ENCODE results near the gene CIDEB. TPM values are rescaled to one million over a fixed set of nuclear protein-coding genes. Genes with fewer than 3 reads are reported as not detected.

The CIDEB gene
- total and polyA plus RNA-seq, 2 of the 13 experiments (the other 11 are each of a cell fraction or from before 2014, with no cell fraction given), result 35.8 to 110 TPM

- TF ChIP-seq HBP1 (CRISPR knock-in tag; IDR thresholded peaks at IDR 0.05; ENCODE audit: low read depth) (peak; percentile 95), ZNF414 (CRISPR knock-in tag; IDR thresholded peaks at IDR 0.05) (no peak), TBL1XR1 (IDR thresholded peaks at IDR 0.05; ENCODE audit: borderline replicate concordance, low read length, partially characterized antibody) (peak; percentile 41), ZSCAN31 (CRISPR knock-in tag; IDR thresholded peaks at IDR 0.05; ENCODE audit: low read depth) (peak; percentile 69), KLF16 (CRISPR knock-in tag; IDR thresholded peaks at IDR 0.05) (peak in 1 of 2 experiments; percentile 97; a peak in 2 of 4 replicates), POLR2AphosphoS2 (IDR thresholded peaks at IDR 0.05; ENCODE audit: low read depth, low read length) (no peak), ATF2 (CRISPR knock-in tag; IDR thresholded peaks at IDR 0.05) (peak; percentile 80), ZFP90 (CRISPR knock-in tag; IDR thresholded peaks at IDR 0.05; ENCODE audit: borderline replicate concordance) (peak; percentile 61; the same call in 1 of the 2 replicates), ZNF75D (CRISPR knock-in tag; IDR thresholded peaks at IDR 0.05; ENCODE audit: borderline replicate concordance) (no peak), SP4 (CRISPR knock-in tag; IDR thresholded peaks at IDR 0.05) (peak; percentile 89), NPAS2 (CRISPR knock-in tag; IDR thresholded peaks at IDR 0.05; ENCODE audit: borderline replicate concordance) (no peak), ZNF589 (CRISPR knock-in tag; conservative IDR thresholded peaks at IDR 0.05) (no peak), TARDBP (CRISPR knock-in tag; IDR thresholded peaks at IDR 0.05) (peak; percentile 98), REPIN1 (CRISPR knock-in tag; IDR thresholded peaks at IDR 0.05; ENCODE audit: borderline replicate concordance, low read depth) (peak; percentile 93), ZNF33B (CRISPR knock-in tag; IDR thresholded peaks at IDR 0.05) (no peak), ATF7-NPFF (CRISPR knock-in tag; IDR thresholded peaks at IDR 0.05; ENCODE audit: low read depth) (peak; percentile 79; the same call in 1 of the 2 replicates), STAT6 (CRISPR knock-in tag; IDR thresholded peaks at IDR 0.05; ENCODE audit: borderline replicate concordance) (peak; percentile 95), PRDM4 (CRISPR knock-in tag; IDR thresholded peaks at IDR 0.05; ENCODE audit: borderline replicate concordance) (no peak)
These were observed at the start of gene CIDEB (continued) for GRCh38 chr14:24307575-24308341.

Measured in HepG2 (cell line).